GM19455 (cell line): ENCODE measurements around the gene ACTR3.
A peak's percentile ranks its signal among the peaks of the same experiment; 100 is the strongest.

ENCODE experiments used
- ATAC-seq: cut with Tn5 transposase; IDR thresholded peaks from one replicate; pipeline ENCODE4 v1.9.1; 2021; ENCODE audit not compliant: unreplicated experiment

Gene ACTR3

GRCh38 chr2:113963965-113964364 is 74.1 kb downstream of the ACTR3 start:
- ATAC-seq = no peak

GRCh38 chr2:113964436-113964835 is 74.5 kb downstream of the ACTR3 start:
- no peak for ATAC-seq

GRCh38 chr2:113965228-113965627 is 75.3 kb downstream of the ACTR3 start:
- ATAC-seq = no peak

GRCh38 chr2:113965644-113966043 is 75.8 kb downstream of the ACTR3 start:
- peak; percentile 70 for ATAC-seq

GRCh38 chr2:113966171-113966570 is 76.3 kb downstream of the ACTR3 start:
- no peak for ATAC-seq

GRCh38 chr2:113966832-113967231 is 76.9 kb downstream of the ACTR3 start:
- ATAC-seq = no peak

GRCh38 chr2:113967272-113967671 is 77.4 kb downstream of the ACTR3 start:
- no peak for ATAC-seq

GRCh38 chr2:113972766-113973165 is 82.9 kb downstream of the ACTR3 start:
- no peak for ATAC-seq

GRCh38 chr2:113973810-113974209 is 83.9 kb downstream of the ACTR3 start:
- ATAC-seq = no peak

- ATAC-seq = no peak
Observed at GRCh38 chr2:113974727-113975126, 84.8 kb downstream of the ACTR3 start.

GRCh38 chr2:113976277-113976928 is 86.5 kb downstream of the ACTR3 start:
- ATAC-seq = no peak

- ATAC-seq = no peak
Observed at GRCh38 chr2:113977060-113977659, 87.3 kb downstream of the ACTR3 start.

GRCh38 chr2:113977660-113978523 is 88.0 kb downstream of the ACTR3 start:
- no peak for ATAC-seq

- no peak for ATAC-seq
Observed at GRCh38 chr2:113978524-113979190, 88.8 kb downstream of the ACTR3 start.

- ATAC-seq = no peak
Observed at GRCh38 chr2:113979191-113980128, 89.6 kb downstream of the ACTR3 start.

GRCh38 chr2:113980946-113981345 is 91.1 kb downstream of the ACTR3 start:
- ATAC-seq = no peak

GRCh38 chr2:113981404-113982134 is 91.7 kb downstream of the ACTR3 start:
- no peak for ATAC-seq

- ATAC-seq = no peak
Observed at GRCh38 chr2:113985554-113986397, 95.9 kb downstream of the ACTR3 start.
